HG03280 (cell line): ENCODE measurements around the gene GNA15.

Experiments
- ATAC-seq: cut with Tn5 transposase; IDR thresholded peaks from one replicate; pipeline ENCODE4 v1.9.1; 2021; ENCODE audit warnings: mild to moderate bottlenecking, moderate library complexity; ENCODE audit not compliant: unreplicated experiment

GNA15 gene

GRCh38 chr19:3105641-3106508, 30.0 kb upstream of the GNA15 start:
- ATAC-seq: no peak

GRCh38 chr19:3106509-3107141, 29.2 kb upstream of the GNA15 start:
- ATAC-seq: no peak

DNA sequence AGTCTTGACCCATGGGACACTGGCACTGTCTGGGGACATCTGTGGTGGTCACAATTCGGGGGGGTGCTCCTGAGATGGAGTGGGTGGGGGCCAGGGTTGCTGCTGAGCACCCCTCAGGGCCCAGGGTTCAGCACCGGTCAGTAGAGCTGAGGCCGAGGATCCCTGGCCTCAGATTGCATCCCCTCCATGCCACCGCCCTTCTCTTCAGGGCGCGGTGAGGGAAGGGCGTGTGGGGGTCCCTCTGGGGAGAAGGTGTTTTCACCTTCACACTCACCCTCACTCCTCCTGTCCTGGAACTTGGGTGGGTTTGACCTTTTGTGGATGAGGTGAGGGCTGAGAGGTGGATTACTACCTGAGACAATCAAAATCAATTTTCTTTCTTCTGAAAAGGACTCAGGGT, 28.2 kb upstream of the GNA15 start:
- ATAC-seq: no peak

- ATAC-seq: no peak
Measured at GRCh38 chr19:3108775-3109174, 27.1 kb upstream of the GNA15 start.

DNA sequence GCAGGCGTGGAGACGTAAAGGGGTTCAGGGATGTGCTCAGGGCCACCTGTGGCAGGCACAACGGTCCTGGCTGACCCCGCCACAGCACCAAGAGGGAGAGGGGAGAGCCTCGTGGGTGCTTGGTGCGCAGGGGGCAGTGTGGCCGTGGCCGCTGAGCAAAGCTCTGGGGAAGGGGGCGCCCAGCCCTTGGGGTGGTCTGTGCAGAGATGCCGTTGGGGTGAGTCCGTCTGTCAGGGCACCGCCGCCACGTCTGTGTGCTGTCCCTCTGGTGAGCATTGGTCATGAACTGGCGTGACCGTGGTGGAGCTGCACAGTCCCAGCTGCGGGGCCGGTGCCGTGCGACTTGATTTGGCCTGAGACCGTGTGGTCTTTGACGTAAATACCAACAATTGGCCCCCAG, 26.3 kb upstream of the GNA15 start:
- ATAC-seq: no peak

GRCh38 chr19:3110126-3110825, 25.6 kb upstream of the GNA15 start:
- ATAC-seq: no peak

GRCh38 chr19:3111586-3112247, 24.1 kb upstream of the GNA15 start:
- no peak for ATAC-seq

DNA sequence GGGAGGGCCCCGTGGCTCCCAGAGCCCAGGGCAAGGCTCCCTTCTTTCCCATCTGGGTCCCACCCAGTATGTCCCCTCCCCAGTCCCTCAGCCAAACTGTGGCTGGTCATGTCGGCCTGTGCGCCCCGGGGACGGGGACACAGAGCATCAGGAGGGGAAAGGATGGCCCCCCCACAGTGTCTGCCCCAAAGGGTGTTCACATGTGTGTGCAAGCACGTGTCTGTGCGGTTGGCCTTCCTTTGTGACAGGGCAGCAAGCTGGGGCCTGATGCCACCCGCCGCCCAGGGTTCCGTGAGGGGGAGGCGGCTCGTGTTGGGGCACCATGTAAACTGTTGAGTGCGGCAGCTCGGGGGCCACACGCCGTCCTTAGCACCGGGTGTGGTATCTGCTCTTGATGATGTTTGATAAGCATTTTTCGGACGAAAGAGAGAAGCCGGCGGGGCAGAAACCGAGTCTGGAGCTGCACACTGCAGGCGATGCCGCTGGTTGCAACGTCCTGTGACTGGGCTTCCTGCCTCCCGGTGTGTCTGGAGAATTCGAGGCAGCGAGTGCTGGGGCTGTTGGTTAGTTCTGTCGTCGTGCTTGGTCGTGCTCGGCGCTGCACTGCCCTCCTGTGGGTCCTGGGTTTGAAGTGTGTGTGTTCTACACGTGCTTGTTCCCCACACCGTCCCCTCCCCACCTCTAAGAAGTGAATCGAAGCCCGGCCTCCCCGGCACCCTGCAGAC, 23.3 kb upstream of the GNA15 start:
- ATAC-seq: no peak

- ATAC-seq: no peak
Measured at GRCh38 chr19:3113100-3114017, 22.5 kb upstream of the GNA15 start.

- ATAC-seq: no peak
Measured at GRCh38 chr19:3114018-3114726, 21.7 kb upstream of the GNA15 start.

GRCh38 chr19:3114811-3115210, 21.0 kb upstream of the GNA15 start:
- ATAC-seq: no peak

GRCh38 chr19:3115411-3115810, 20.4 kb upstream of the GNA15 start:
- no peak for ATAC-seq

DNA sequence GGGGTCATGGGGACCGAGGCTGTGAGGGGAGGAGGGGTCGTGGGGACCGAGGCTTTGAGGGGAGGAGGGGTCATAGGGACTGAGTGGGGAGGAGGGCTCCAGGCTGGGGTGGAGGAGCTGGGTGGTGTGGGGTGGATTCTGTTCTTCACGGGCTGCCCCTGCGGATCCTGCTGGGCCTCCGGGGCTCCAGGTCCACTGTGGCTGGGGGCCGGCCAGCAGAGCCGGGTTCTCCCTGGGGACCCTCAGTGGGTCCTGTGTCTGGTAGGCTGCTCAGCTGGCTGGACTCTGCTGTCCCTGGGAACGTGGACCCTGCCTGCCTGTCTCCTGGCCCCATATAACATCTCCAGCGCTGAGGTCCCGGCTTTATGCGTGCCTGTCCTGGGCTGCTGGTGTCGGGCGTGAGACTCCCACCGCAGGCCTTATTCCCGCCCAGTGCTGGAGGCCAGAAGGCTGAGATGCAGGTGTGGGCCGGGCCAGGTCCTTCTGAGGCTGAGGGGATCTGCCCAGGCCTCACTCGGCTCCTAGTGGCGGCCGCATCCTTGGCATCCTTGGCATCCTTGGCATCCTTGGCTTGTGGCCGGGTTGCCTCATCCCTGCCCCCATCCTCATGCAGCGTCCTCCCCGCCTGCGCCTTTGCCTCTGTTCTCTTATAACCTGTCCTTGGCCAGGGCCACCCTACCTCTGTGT, 19.8 kb upstream of the GNA15 start:
- ATAC-seq: no peak

- ATAC-seq: no peak
Measured at GRCh38 chr19:3116621-3117020, 19.2 kb upstream of the GNA15 start.

DNA sequence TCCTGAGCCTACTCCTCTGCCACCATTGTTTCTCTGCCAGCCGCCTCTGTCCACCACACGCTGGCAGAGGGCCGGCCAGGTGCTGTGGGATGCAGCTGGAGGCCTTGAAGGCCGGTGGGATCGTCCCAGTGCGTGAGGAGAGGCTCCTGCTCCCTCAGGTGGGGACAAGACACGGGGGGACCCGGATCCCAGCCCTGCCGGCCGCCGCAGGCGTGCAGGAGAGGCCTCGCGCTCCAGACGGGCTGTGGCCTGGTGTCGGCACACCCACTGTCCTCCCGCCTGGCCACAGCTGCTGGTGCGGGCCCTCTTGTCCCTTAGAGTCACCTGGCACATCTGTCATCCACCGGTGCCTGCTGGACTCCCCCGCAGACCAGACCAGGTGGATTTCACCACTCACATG, 18.1 kb upstream of the GNA15 start:
- ATAC-seq: no peak

DNA sequence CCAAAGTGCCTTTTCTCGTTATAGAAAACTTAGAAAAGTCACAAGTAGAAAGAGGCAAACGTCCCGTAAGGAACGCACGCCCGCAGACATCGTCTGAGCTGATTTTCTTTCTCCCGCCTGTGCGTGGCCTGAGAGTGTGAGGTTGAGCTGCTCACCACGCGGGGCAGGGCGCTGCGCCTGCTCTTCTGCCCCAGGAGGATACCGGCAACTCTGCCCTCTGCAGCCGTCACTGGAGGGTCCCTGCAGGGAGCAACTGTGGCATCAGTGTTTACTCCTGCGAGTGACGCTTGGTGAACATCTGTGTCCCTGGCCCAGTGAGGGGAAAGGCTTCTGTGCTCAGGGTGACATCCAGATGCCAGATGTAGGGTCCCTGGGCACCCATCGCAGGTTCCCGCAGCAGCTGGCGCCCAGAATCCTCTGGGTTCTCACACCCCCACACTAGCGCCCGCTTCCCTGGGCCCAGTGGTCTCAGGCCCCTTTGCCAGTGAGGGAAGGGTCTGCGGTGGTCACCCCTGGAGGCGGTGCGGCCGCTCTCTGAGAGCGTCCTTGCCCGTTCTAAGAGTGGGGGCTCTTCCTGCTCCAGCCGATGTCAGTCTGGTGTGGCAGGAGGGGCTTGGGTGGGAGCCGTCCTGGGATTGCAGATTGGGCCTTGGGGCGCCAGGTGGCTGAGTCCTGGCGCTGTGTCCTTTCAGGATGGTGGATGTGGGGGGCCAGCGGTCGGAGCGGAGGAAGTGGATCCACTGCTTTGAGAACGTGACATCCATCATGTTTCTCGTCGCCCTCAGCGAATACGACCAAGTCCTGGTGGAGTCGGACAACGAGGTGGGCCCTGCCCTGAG, 17.4 kb upstream of the GNA15 start:
- no peak for ATAC-seq

DNA sequence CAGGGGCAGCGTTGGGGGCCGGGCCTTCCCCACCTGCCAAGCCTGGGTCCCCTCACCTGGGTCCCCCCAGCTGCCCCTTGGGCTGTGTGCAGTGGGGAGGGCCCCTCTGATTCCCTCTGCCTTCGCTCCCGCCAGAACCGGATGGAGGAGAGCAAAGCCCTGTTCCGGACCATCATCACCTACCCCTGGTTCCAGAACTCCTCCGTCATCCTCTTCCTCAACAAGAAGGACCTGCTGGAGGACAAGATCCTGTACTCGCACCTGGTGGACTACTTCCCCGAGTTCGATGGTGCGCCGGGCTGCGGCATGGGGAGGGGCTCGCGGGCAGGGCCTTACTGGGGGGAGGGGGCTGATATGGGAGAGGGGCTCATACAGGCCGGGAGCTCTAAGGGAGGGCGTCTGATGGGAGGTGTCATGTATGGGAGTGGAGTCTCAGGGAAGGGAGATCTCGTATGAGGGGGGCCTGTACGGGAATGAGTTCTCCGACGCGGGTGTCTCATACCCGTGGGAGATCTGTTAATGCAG, 16.7 kb upstream of the GNA15 start:
- no peak for ATAC-seq
